Heart right ventricle (tissue), 16 donors: ENCODE measurements around the gene KMT2B. TPM values are rescaled to one million over a fixed set of nuclear protein-coding genes. Genes with fewer than 3 reads are reported as not detected.
A peak's percentile ranks its signal among the peaks of the same experiment; 100 is the strongest.

Experiments
- ATAC-seq, 8 donors: fragments of 200-7000 bp; cut with Tn5 transposase; one replicate each; pipeline ENCODE4 v1.9.1; 2020; ENCODE audit warnings: mild to moderate bottlenecking in 8 of 8, moderate library complexity in 8 of 8, moderate number of reproducible peaks in 1 of 8
- DNase-seq, 2 donors: peaks; one replicate each; pipeline ENCODE4 v3.0.0-alpha.2; 2020
- H3K27ac ChIP-seq, 10 donors: fragments of 200-600 bp; sonication (generic) in 2 of 10; one replicate each; pipeline versions ENCODE4 v1.5.0 to v1.8.0; 2020 to 2022; ENCODE audit warnings: mild to moderate bottlenecking in 3 of 10
- H3K27me3 ChIP-seq, 7 donors: fragments of 200-600 bp; one replicate each; pipeline ENCODE4 v1.8.0; 2021 to 2022; ENCODE audit warnings: mild to moderate bottlenecking in 2 of 7
- H3K36me3 ChIP-seq, 9 donors: fragments of 200-600 bp; sonication (generic) in 1 of 9; one replicate each; pipeline versions ENCODE4 v1.5.0 to v1.8.0; 2020 to 2022; ENCODE audit warnings: mild to moderate bottlenecking in 2 of 9
- H3K4me1 ChIP-seq, 9 donors: fragments of 200-600 bp; sonication (generic) in 1 of 9; one replicate each; pipeline versions ENCODE4 v1.5.0 to v1.8.0; 2020 to 2022; ENCODE audit warnings: mild to moderate bottlenecking in 4 of 9
- H3K4me3 ChIP-seq, 10 donors: fragments of 200-600 bp; sonication (generic) in 2 of 10; one replicate each; pipeline versions ENCODE4 v1.5.0 to v1.8.0; 2020 to 2022; ENCODE audit warnings: mild to moderate bottlenecking in 7 of 10, moderate library complexity in 2 of 10
- H3K9me3 ChIP-seq, 11 donors: fragments of 200-600 bp in 10 of 11; sonication (generic) in 2 of 11; one replicate each; pipeline versions ENCODE4 v1.5.0 to v1.8.0; 2013 to 2022; ENCODE audit warnings: mild to moderate bottlenecking in 2 of 11, control low read depth in 1 of 11, moderate library complexity in 1 of 11
- WGBS, 2 donors: extraction: QIAGEN DNeasy Blood & Tissue Kit; methylation state at CpG; one replicate each; pipeline ENCODE4 v1.1.7; 2013; ENCODE audit warnings: inconsistent platforms in 1 of 2; 5-methylcytosine and 5-hydroxymethylcytosine counted together
- intact Hi-C, 10 donors: fragments of 100-400 bp; cut with DNase I; formaldehyde crosslinking; loops; one replicate each; pipeline versions ENCODE4 v1.11.1 to v1.14.2; 2022
- polyA plus RNA-seq, 2 donors: library from polyadenylated mRNA; stranded (reverse); fragments of 200-250 nt; gene quantifications; one replicate each; pipeline ENCODE4 v1.2.3, GENCODE V29; 2013
- total RNA-seq, 10 donors: library from RNA; stranded (reverse); fragmentation: NEBNext Ultra II Directional in 3 of 10; extraction: Animal tissue kit (Norgen Biotek cat#: 25700) in 3 of 10; gene quantifications; one replicate each; pipeline versions ENCODE4 v1.2.1 to v1.2.4, GENCODE V29; 2021 to 2023
- TF ChIP-seq, protein P1 (sequence below), 9 donors: fragments of 200-600 bp; sonication (generic) in 2 of 9; IDR thresholded peaks; one replicate each; pipeline versions ENCODE4 v1.5.0 to v1.8.0; 2021 to 2022; ENCODE audit warnings: antibody characterized with exemption in 9 of 9, mild to moderate bottlenecking in 5 of 9, moderate library complexity in 1 of 9
- donor health status: Arrhythmogenic right ventricular cardiomyopathy.
- donor health status: ischemic (EF 13 %, LVEDD 7.1; RV severe dilation, severe dysfunction).
- donor health status: healthy with polysubstance abuse.
- donor health status: DM: no; HTN: yes; CAD: no.
- donor health status: DM: no; HTN: no; CAD: no.
- donor health status: ischemic (EF 25% LVEDD 6.9; RV normal size, moderate dysfunction).
- donor health status: ischemic (EF 25% LVEDD 5.7; RV mildly dilated, moderate dysfunction).
- donor health status: healthy.
- donor health status: DM: yes; HTN: yes; CAD: no.
- donor health status: Ischemic cardiomyopathy.
- donor health status: ischemic (EF 35%, LVEDD 5.7; RV mildly dilated, moderate dysfunction).
- donor health status: nonischemic (EF 11% LVEDD 7.7; RV severe dilation, severe dysfunction).
- donor health status: DM: yes; HTN: yes; CAD: no.
- donor health status: PGD.
- donor health status: ischemic (EF 29% LVEDD 5.4; RV normal size, mild dysfunction).
- donor health status: nonischemic (EF 23%, LVEDD 6.1; RV moderate dilation, normal function).

KMT2B gene
- total and polyA plus RNA-seq, 12 donors: 10.8 to 28.7 (median 14.8) TPM

DNA sequence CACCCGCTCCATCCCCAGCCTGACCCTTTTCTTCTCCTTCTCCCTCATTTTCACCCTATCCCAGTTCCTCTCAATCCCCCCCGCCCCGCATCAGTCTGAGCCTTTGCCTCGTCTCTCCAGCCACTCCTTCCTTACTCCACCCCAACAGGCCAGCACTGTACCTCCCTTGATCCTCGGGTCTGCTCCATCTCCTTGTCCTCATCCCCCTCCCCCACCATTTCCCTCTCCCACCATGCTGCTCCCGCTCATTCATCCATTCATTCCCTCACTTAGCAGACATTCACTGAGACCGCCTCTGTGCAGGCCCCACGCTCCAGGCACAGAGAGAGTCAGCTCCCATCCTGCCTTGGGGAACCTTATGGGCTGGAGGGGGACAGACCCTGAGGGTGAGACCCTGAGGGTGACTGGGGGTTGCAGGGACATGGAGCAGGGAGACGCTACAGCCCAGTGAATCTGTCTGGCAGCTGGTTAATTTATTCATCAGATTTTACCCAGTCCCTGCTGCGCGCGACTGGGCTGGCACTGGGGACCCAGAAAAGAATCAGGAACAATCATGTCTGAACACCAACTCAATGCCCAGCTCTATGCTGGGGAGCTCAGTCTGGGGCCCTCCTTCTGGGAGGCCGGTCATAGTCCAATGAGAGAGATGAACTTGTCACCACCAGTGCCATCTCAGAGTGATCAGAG, 58.4 kb downstream of the KMT2B start:
- H3K36me3 ChIP-seq: peaks cover 0 to 38% (median 0%) of the 10 kb centered on the region in 9 donors
- H3K27ac ChIP-seq: peak overlapping the region in 1 of 10 donors; percentile 54
- H3K27me3 ChIP-seq: no peaks in the 10 kb centered on the region
- H3K9me3 ChIP-seq: no peaks in the 10 kb centered on the region
- DNase-seq (no peak), ATAC-seq (no peak)
- TF ChIP-seq, protein P1, sequence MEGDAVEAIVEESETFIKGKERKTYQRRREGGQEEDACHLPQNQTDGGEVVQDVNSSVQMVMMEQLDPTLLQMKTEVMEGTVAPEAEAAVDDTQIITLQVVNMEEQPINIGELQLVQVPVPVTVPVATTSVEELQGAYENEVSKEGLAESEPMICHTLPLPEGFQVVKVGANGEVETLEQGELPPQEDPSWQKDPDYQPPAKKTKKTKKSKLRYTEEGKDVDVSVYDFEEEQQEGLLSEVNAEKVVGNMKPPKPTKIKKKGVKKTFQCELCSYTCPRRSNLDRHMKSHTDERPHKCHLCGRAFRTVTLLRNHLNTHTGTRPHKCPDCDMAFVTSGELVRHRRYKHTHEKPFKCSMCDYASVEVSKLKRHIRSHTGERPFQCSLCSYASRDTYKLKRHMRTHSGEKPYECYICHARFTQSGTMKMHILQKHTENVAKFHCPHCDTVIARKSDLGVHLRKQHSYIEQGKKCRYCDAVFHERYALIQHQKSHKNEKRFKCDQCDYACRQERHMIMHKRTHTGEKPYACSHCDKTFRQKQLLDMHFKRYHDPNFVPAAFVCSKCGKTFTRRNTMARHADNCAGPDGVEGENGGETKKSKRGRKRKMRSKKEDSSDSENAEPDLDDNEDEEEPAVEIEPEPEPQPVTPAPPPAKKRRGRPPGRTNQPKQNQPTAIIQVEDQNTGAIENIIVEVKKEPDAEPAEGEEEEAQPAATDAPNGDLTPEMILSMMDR (IDR thresholded peaks at IDR 0.05): no peak
- intact Hi-C loops: loop anchor here in 2 of 10 donors (10.0 kb wide), 1 partner anchor 159 kb away; the partner anchor contains the start of gene LRFN3 (in 2 of the 2)
- peak overlapping the region; percentile 61 to 98 (median 85) for H3K4me3 ChIP-seq
- WGBS, 2 donors: 58 to 61% methylated on average over 12 to 13 of the region's 13 CpGs
- H3K4me1 ChIP-seq: peaks cover 0 to 18% (median 7%) of the 10 kb centered on the region in 9 donors

DNA sequence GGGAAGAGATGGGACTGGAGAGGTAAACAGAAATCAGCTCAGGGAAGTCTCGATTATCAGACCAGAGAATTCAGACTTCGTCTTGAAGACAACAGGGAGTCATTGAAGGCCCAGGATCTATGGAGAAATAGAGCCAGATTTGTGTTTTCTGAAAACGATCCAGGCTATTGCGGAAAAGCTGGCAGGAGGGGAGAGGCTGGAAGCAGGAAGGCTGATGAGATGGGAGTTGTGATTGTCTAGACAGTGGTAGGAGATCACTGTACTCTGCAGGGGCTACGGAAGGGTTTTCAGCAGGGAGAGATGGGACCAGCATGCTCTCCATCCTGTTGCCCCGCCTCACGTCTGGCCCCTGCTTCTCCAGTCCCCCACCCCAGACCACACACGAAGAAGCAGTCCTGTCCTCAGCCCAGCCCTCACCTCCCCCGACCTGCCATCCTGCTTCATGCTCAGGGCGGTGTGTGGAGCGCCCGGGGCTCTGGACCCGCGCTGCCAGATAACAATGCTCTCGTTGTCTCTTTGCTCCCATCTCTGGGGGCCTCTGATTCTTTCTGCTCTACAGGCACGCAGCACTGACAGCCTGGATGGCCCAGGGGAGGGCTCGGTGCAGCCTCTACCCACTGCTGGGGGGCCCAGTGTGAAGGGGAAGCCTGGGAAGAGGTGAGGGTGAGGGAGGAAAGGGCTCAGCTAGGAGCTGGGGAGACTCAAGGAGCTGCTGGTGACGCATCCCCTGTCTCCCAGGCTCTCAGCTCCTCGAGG, 59.5 kb downstream of the KMT2B start:
- TF ChIP-seq, protein P1 (IDR thresholded peaks at IDR 0.05): no peak
- Histone ChIP-seq H3K4me1 (peaks cover 0 to 18% (median 7%) of the 10 kb centered on the region in 9 donors), H3K4me3 (no peak overlapping the region), H3K36me3 (peaks cover 0 to 48% (median 0%) of the 10 kb centered on the region in 9 donors), H3K9me3 (no peaks in the 10 kb centered on the region), H3K27me3 (no peaks in the 10 kb centered on the region), H3K27ac (no peak overlapping the region)
- ATAC-seq (no peak), DNase-seq (no peak)
- intact Hi-C loops: loop anchor here in 2 of 10 donors (10.0 kb wide), 1 partner anchor 158 kb away; the partner anchor contains the start of gene LRFN3 (in 2 of the 2)
- WGBS, 2 donors: 64 to 74% methylated on average over 19 of the region's 19 CpGs

DNA sequence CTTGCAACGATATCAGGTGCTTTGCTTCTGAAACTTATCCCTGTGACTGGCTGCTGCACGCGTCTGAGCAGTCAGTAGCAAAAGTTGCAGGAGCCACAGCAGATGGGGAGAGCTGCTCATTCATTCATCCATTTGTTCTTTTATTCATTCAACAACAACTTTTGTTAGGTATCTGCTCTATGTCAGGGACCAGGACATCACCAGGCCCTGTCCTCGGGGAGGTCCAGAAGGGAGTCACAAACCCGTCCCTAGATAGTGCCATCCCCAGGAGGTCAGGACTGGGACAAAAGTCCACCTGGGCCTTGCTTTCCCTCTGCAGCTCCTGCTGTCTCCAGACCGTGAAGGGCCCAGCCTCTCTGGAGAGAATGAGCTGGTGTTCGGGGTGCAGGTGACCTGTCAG, 60.2 kb downstream of the KMT2B start:
- H3K27me3 ChIP-seq: no peaks in the 10 kb centered on the region
- TF ChIP-seq, protein P1 (IDR thresholded peaks at IDR 0.05): no peak
- 80 to 94% methylated on average over 7 of the region's 7 CpGs for WGBS, 2 donors
- DNase-seq (no peak), ATAC-seq (no peak)
- H3K4me1 ChIP-seq: peaks cover 0 to 18% (median 7%) of the 10 kb centered on the region in 9 donors
- H3K9me3 ChIP-seq: no peaks in the 10 kb centered on the region
- H3K27ac ChIP-seq: no peak overlapping the region
- no peak overlapping the region for H3K4me3 ChIP-seq
- intact Hi-C loops: loop anchor here in 2 of 10 donors (10.0 kb wide), 1 partner anchor 157 kb away; the partner anchor contains the start of gene LRFN3 (in 2 of the 2)
- peaks cover 0 to 55% (median 0%) of the 10 kb centered on the region in 9 donors for H3K36me3 ChIP-seq

DNA sequence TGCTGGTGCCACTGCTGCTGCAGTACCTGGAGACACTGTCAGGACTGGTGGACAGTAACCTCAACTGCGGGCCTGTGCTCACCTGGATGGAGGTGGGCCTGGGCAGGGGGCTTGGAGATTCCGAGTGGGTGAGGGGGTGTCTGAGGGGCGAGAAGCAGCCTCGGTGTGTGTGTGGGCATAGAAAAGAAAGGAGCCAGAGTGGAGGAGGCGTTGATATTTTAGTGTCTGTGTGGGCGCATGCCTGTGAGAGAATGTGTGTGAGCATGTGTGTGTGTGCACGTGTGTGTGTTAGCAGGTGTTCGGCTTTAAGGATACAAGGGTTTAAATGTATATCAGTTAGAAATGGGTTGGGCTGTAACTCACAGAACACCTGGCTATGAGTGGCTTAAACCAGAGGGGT, 61.2 kb downstream of the KMT2B start:
- no peaks in the 10 kb centered on the region for H3K9me3 ChIP-seq
- no peak for ATAC-seq
- TF ChIP-seq, protein P1 (IDR thresholded peaks at IDR 0.05): no peak
- no peak for DNase-seq
- no peak overlapping the region for H3K27ac ChIP-seq
- H3K36me3 ChIP-seq: peaks cover 0 to 61% (median 0%) of the 10 kb centered on the region in 9 donors
- peaks cover 0 to 18% (median 7%) of the 10 kb centered on the region in 9 donors for H3K4me1 ChIP-seq
- 93 to 94% methylated on average over 8 of the region's 8 CpGs for WGBS, 2 donors
- no peak overlapping the region for H3K4me3 ChIP-seq
- intact Hi-C loops: loop anchor here in 2 of 10 donors (10.0 kb wide), 1 partner anchor 156 kb away; the partner anchor contains the start of gene LRFN3 (in 2 of the 2)
- no peaks in the 10 kb centered on the region for H3K27me3 ChIP-seq
